IMR-90 (cell line): Measurements from ENCODE around the gene HSPH1. TPM values are rescaled to one million over a fixed set of nuclear protein-coding genes. Genes with fewer than 3 reads are reported as not detected.

ENCODE experiments used
- ATAC-seq: fragments of 200-7000 bp; cut with Tn5 transposase; 2 replicates; pipeline ENCODE4 v1.9.1; 2020; ENCODE audit warnings: low read depth, mild to moderate bottlenecking, moderate library complexity
- BruUV-seq: library from RNA; stranded (reverse); fragments of 400-500 nt; replicated peaks from 2 replicates; lab custom pipeline; 2021; lab: Mats Ljungman, UMichigan
- CTCF ChIA-PET: fragments of 300-600 bp; formaldehyde crosslinking; extraction: SDS; loops from one replicate; lab custom pipeline; 2021; ENCODE audit warnings: antibody characterized with exemption; lab: Yijun Ruan, JAX
- POLR2A ChIA-PET: fragments of 300-600 bp; sonication (Branson Sonifier 250); formaldehyde crosslinking; loops from one replicate; lab custom pipeline; 2022; ENCODE audit warnings: antibody characterized with exemption; ENCODE audit not compliant: unreplicated experiment; lab: Charles Lee
- DNase-seq: peaks from one replicate; pipeline ENCODE4 v3.0.0; 2013
- H2AFZ ChIP-seq: replicated peaks from 2 replicates; pipeline ENCODE3; 2013; ENCODE audit warnings: low read length, mild to moderate bottlenecking; ENCODE audit not compliant: poor library complexity
- H2AK5ac ChIP-seq: 2 replicates; pipeline ENCODE4 v1.6.1; 2013; ENCODE audit warnings: low read depth, low read length, inconsistent platforms
- H2AK9ac ChIP-seq: replicated peaks from 2 replicates; pipeline ENCODE3; 2013; ENCODE audit warnings: mild to moderate bottlenecking, low read depth, low read length, moderate library complexity; ENCODE audit not compliant: poor library complexity
- H2BK120ac ChIP-seq: 2 replicates; pipeline ENCODE4 v1.6.1; 2013; ENCODE audit warnings: low read depth, low read length, inconsistent platforms
- H2BK15ac ChIP-seq: 3 replicates; pipeline ENCODE4 v1.6.1; 2013; ENCODE audit warnings: low read depth, low read length, inconsistent platforms
- H2BK20ac ChIP-seq: 2 replicates; pipeline ENCODE4 v1.6.1; 2013; ENCODE audit warnings: low read depth, mild to moderate bottlenecking, inconsistent platforms, low read length, moderate library complexity
- H2BK5ac ChIP-seq: 2 replicates; pipeline ENCODE4 v1.6.1; 2013; ENCODE audit warnings: mild to moderate bottlenecking, low read depth, low read length, inconsistent platforms; ENCODE audit not compliant: poor library complexity, severe bottlenecking
- H3K14ac ChIP-seq: replicated peaks from 2 replicates; pipeline ENCODE4 v1.6.1; 2013; ENCODE audit warnings: low read depth, low read length, inconsistent platforms
- H3K18ac ChIP-seq: 2 replicates; pipeline ENCODE4 v1.6.1; 2013; ENCODE audit warnings: low read depth, low read length, control low read depth
- H3K23ac ChIP-seq: 2 replicates; pipeline ENCODE4 v1.6.1; 2013; ENCODE audit warnings: low read depth, low read length, inconsistent platforms
- H3K27ac ChIP-seq: 2 replicates; pipeline ENCODE4 v1.5.1; 2013; ENCODE audit warnings: mild to moderate bottlenecking, control low read depth, low read length; ENCODE audit not compliant: insufficient read depth
- H3K27me3 ChIP-seq: 2 replicates; pipeline ENCODE4 v1.6.1; 2013; ENCODE audit warnings: low read length; ENCODE audit not compliant: control insufficient read depth, insufficient read depth
- H3K36me3 ChIP-seq: 2 replicates; pipeline ENCODE4 v1.6.1; 2013; ENCODE audit warnings: low read length, mixed read lengths; ENCODE audit not compliant: control insufficient read depth, insufficient read depth
- H3K4ac ChIP-seq: 2 replicates; pipeline ENCODE4 v1.6.1; 2013; ENCODE audit warnings: low read depth, low read length, inconsistent platforms
- H3K4me1 ChIP-seq: 2 replicates; pipeline ENCODE4 v1.6.1; 2013; ENCODE audit warnings: low read length, mixed read lengths; ENCODE audit not compliant: control insufficient read depth, insufficient read depth
- H3K4me2 ChIP-seq: 2 replicates; pipeline ENCODE4 v1.6.1; 2013; ENCODE audit warnings: low read depth, mild to moderate bottlenecking, control low read depth, low read length, moderate library complexity
- H3K4me3 ChIP-seq: 2 replicates; pipeline ENCODE4 v1.5.1; 2013; ENCODE audit warnings: low read depth, mild to moderate bottlenecking, control low read depth, low read length, moderate library complexity; ENCODE audit not compliant: insufficient read depth
- H3K56ac ChIP-seq: 2 replicates; pipeline ENCODE4 v1.6.1; 2013; ENCODE audit warnings: low read length, inconsistent platforms; ENCODE audit not compliant: insufficient read depth; ENCODE audit errors: extremely low read depth
- H3K79me1 ChIP-seq, 2 experiments: 2 replicates each; pipeline ENCODE4 v1.6.1; 2013; ENCODE audit warnings: low read length in 2 of 2, inconsistent platforms in 1 of 2, low read depth in 1 of 2
- H3K9ac ChIP-seq: 2 replicates; pipeline ENCODE4 v1.6.1; 2013; ENCODE audit warnings: low read depth, low read length, control low read depth
- H3K9me1 ChIP-seq: 2 replicates; pipeline ENCODE4 v1.6.1; 2013; ENCODE audit warnings: low read length, inconsistent platforms; ENCODE audit not compliant: insufficient read depth
- H3K9me3 ChIP-seq: 2 replicates; pipeline ENCODE4 v1.6.1; 2013; ENCODE audit warnings: low read length; ENCODE audit not compliant: control insufficient read depth, insufficient read depth
- H4K20me1 ChIP-seq: 2 replicates; pipeline ENCODE4 v1.6.1; 2013; ENCODE audit warnings: low read length, inconsistent platforms; ENCODE audit not compliant: insufficient read depth
- H4K5ac ChIP-seq: 2 replicates; pipeline ENCODE4 v1.6.1; 2013; ENCODE audit warnings: mild to moderate bottlenecking, low read depth, low read length, control low read depth
- H4K8ac ChIP-seq, 2 experiments: 2 replicates each; pipeline ENCODE4 v1.6.1; 2013; ENCODE audit warnings: low read depth in 2 of 2, low read length in 2 of 2, control low read depth in 1 of 2, inconsistent platforms in 1 of 2
- H4K91ac ChIP-seq: 2 replicates; pipeline ENCODE4 v1.6.1; 2013; ENCODE audit warnings: low read depth, low read length, inconsistent platforms; ENCODE audit not compliant: insufficient read depth
- CEBPB ChIP-seq: IDR thresholded peaks from 2 replicates; pipeline ENCODE4 v1.6.1; 2012; ENCODE audit warnings: low read depth, low read length, improper control_type of control experiment
- FOS ChIP-seq: fragments of 150-350 bp; IDR thresholded peaks from 2 replicates; pipeline ENCODE4 v1.6.1; 2016; ENCODE audit warnings: low read depth, low read length
- MAFK ChIP-seq: IDR thresholded peaks from 2 replicates; pipeline ENCODE4 v1.6.1; 2012; ENCODE audit warnings: low read depth, low read length, improper control_type of control experiment
- MXI1 ChIP-seq: IDR thresholded peaks from 2 replicates; pipeline ENCODE4 v1.6.1; 2012; ENCODE audit warnings: low read depth, mild to moderate bottlenecking, low read length, moderate library complexity, borderline replicate concordance
- POLR2A ChIP-seq: IDR thresholded peaks from 2 replicates; pipeline ENCODE4 v1.6.1; 2012; ENCODE audit warnings: mild to moderate bottlenecking, low read depth, low read length
- RAD21 ChIP-seq: IDR thresholded peaks from 2 replicates; pipeline ENCODE4 v1.6.1; 2012; ENCODE audit warnings: low read length, improper control_type of control experiment
- WGBS, 2 experiments: methylation state at CpG; one replicate each; pipeline versions ENCODE4 v1.1.5 to v1.1.7; 2013; ENCODE audit warnings: missing lambda C conversion rate in 2 of 2; ENCODE audit not compliant: insufficient read length in 1 of 2; ENCODE audit errors: extremely low coverage in 2 of 2; 5-methylcytosine and 5-hydroxymethylcytosine counted together
- dilution Hi-C: fragments of 300-500 bp; cut with HindIII; formaldehyde crosslinking; loops from one replicate; pipeline ENCODE4 v1.14.3; 2018; ENCODE audit warnings: low sequenced_read_pairs; ENCODE audit not compliant: unreplicated experiment
- in situ Hi-C: fragments of 300-500 bp; cut with MboI; formaldehyde crosslinking; loops from 3 replicates; pipeline ENCODE4 v1.14.3; 2019; ENCODE audit warnings: low sequenced_read_pairs, inconsistent platforms, mixed read lengths
- intact Hi-C: fragments of 100-400 bp; cut with micrococcal nuclease; formaldehyde crosslinking; loops from 2 replicates; pipeline ENCODE4 v1.10.0; 2022
- polyA plus RNA-seq, 3 experiments: library from polyadenylated mRNA; depleted of rRNA; stranded (reverse); fragments of >200 nt; gene quantifications; 2 replicates each; pipeline ENCODE4 v1.2.3, GENCODE V29; 2012; ENCODE audit warnings: low replicate concordance in 1 of 3
- total RNA-seq: library from RNA; depleted of rRNA; stranded (reverse); fragments of >200 nt; gene quantifications from 2 replicates; pipeline ENCODE4 v1.2.3, GENCODE V29; 2012

Gene HSPH1
- total and polyA plus RNA-seq, 2 of the 4 experiments (the other 2 are of a cell fraction): 36.8 to 40.3 TPM

- TF ChIP-seq FOS: no peak
- TF ChIP-seq MXI1: no peak
- no peak for TF ChIP-seq MAFK
- TF ChIP-seq RAD21: no peak
- TF ChIP-seq POLR2A: no peak
Observed at GRCh38 chr13:31199527-31199848, 37.8 kb upstream of the HSPH1 start (continued).

- no peak overlapping the region for H2BK15ac ChIP-seq
- no peak overlapping the region for H3K27ac ChIP-seq
- no peak overlapping the region for H4K5ac ChIP-seq
- no peaks in the 10 kb centered on the region for H4K20me1 ChIP-seq
- no peak overlapping the region for H2BK20ac ChIP-seq
- WGBS, 2 experiments: no CpG with 5 or more reads among the region's 3 CpGs
- H3K18ac ChIP-seq: no peak overlapping the region
- in situ Hi-C loops (no loop called here), intact Hi-C loops (no loop called here), dilution Hi-C loops (no loop called here)
- H3K79me1 ChIP-seq: peaks cover 7 to 22% of the 10 kb centered on the region in 2 experiments
- H2BK5ac ChIP-seq: no peak overlapping the region
- no peaks in the 10 kb centered on the region for H3K9me3 ChIP-seq
- DNase-seq: no peak
- H3K27me3 ChIP-seq: no peaks in the 10 kb centered on the region
- no peak overlapping the region for H4K8ac ChIP-seq
- no peak for ATAC-seq
- H2AFZ ChIP-seq: no peak overlapping the region
- H3K14ac ChIP-seq: no peak overlapping the region
- H3K9me1 ChIP-seq: peaks cover 9% of the 10 kb centered on the region; the same call in 1 of the 2 replicates
- H2AK5ac ChIP-seq: no peak overlapping the region
- BruUV-seq: no TSS peak
- no peak overlapping the region for H2BK120ac ChIP-seq
- POLR2A ChIA-PET: no interaction called here
- H4K91ac ChIP-seq: no peak overlapping the region
- TF ChIP-seq RAD21 (no peak), CEBPB (peak; percentile 66)
- no peak overlapping the region for H3K4me3 ChIP-seq
- no peak overlapping the region for H3K4me2 ChIP-seq
- no peak overlapping the region for H3K23ac ChIP-seq
- no peaks in the 10 kb centered on the region for H3K36me3 ChIP-seq
- H2AK9ac ChIP-seq: no peak overlapping the region
- no peak overlapping the region for H3K56ac ChIP-seq
- peaks cover 5% of the 10 kb centered on the region; the same call in 1 of the 2 replicates for H3K4me1 ChIP-seq
- CTCF ChIA-PET: no interaction called here
- H3K4ac ChIP-seq: no peak overlapping the region
- H3K9ac ChIP-seq: no peak overlapping the region
Observed at GRCh38 chr13:31198519-31198918, 36.8 kb upstream of the HSPH1 start.
